HL-60 (cell line): Measurements from ENCODE around the gene PXK.

ENCODE experiments used
- DNase-seq, 2 experiments: peaks; one replicate each; pipeline ENCODE4 v3.0.0-alpha.2; 2010 to 2020; ENCODE audit warnings: low read depth in 1 of 2, low spot score in 1 of 2
- H3K27ac ChIP-seq: fragments of 250-450 bp; sonication (Bioruptor Pico); replicated peaks from 2 replicates; pipeline ENCODE4 v1.5.1; 2020; ENCODE audit warnings: mild to moderate bottlenecking, moderate library complexity
- H3K27me3 ChIP-seq: fragments of 250-450 bp; sonication (Bioruptor Pico); 2 replicates; pipeline ENCODE4 v1.5.1; 2021; ENCODE audit warnings: mild to moderate bottlenecking, moderate library complexity; ENCODE audit not compliant: insufficient read depth, poor library complexity, severe bottlenecking
- H3K4me3 ChIP-seq: replicated peaks from 2 replicates; pipeline ENCODE4 v1.5.1; 2011; ENCODE audit warnings: mild to moderate bottlenecking, control low read depth, low read length; ENCODE audit not compliant: insufficient read depth
- GABPA ChIP-seq: IDR thresholded peaks from 2 replicates; pipeline ENCODE4 v1.6.1; 2012; ENCODE audit warnings: low read depth
- POLR2AphosphoS5 ChIP-seq: IDR thresholded peaks from 2 replicates; pipeline ENCODE4 v1.6.1; 2012; ENCODE audit warnings: low read depth
- SPI1 ChIP-seq: IDR thresholded peaks from 2 replicates; pipeline ENCODE4 v1.6.1; 2012; ENCODE audit warnings: low read depth, mild to moderate bottlenecking, borderline replicate concordance
- TF ChIP-seq, protein P1 (sequence below): IDR thresholded peaks from 2 replicates; pipeline ENCODE4 v1.6.1; 2012; ENCODE audit warnings: low read depth; ENCODE audit not compliant: insufficient replicate concordance
- TF ChIP-seq, protein P2 (sequence below): IDR thresholded peaks from one replicate; pipeline ENCODE4 v1.5.1; 2011; ENCODE audit warnings: low read length, control low read depth, inconsistent platforms; ENCODE audit not compliant: insufficient read depth

PXK gene

GRCh38 chr3:58296843-58297242 lies 35.8 kb upstream of the PXK start:
- Histone ChIP-seq H3K4me3 (no peak overlapping the region), H3K27ac (no peak overlapping the region), H3K27me3 (peaks cover 9% of the 10 kb centered on the region)
- TF ChIP-seq, protein P1, sequence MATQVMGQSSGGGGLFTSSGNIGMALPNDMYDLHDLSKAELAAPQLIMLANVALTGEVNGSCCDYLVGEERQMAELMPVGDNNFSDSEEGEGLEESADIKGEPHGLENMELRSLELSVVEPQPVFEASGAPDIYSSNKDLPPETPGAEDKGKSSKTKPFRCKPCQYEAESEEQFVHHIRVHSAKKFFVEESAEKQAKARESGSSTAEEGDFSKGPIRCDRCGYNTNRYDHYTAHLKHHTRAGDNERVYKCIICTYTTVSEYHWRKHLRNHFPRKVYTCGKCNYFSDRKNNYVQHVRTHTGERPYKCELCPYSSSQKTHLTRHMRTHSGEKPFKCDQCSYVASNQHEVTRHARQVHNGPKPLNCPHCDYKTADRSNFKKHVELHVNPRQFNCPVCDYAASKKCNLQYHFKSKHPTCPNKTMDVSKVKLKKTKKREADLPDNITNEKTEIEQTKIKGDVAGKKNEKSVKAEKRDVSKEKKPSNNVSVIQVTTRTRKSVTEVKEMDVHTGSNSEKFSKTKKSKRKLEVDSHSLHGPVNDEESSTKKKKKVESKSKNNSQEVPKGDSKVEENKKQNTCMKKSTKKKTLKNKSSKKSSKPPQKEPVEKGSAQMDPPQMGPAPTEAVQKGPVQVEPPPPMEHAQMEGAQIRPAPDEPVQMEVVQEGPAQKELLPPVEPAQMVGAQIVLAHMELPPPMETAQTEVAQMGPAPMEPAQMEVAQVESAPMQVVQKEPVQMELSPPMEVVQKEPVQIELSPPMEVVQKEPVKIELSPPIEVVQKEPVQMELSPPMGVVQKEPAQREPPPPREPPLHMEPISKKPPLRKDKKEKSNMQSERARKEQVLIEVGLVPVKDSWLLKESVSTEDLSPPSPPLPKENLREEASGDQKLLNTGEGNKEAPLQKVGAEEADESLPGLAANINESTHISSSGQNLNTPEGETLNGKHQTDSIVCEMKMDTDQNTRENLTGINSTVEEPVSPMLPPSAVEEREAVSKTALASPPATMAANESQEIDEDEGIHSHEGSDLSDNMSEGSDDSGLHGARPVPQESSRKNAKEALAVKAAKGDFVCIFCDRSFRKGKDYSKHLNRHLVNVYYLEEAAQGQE, result no peak
- TF ChIP-seq POLR2AphosphoS5, result no peak
- no peak for TF ChIP-seq GABPA
- TF ChIP-seq, protein P2, sequence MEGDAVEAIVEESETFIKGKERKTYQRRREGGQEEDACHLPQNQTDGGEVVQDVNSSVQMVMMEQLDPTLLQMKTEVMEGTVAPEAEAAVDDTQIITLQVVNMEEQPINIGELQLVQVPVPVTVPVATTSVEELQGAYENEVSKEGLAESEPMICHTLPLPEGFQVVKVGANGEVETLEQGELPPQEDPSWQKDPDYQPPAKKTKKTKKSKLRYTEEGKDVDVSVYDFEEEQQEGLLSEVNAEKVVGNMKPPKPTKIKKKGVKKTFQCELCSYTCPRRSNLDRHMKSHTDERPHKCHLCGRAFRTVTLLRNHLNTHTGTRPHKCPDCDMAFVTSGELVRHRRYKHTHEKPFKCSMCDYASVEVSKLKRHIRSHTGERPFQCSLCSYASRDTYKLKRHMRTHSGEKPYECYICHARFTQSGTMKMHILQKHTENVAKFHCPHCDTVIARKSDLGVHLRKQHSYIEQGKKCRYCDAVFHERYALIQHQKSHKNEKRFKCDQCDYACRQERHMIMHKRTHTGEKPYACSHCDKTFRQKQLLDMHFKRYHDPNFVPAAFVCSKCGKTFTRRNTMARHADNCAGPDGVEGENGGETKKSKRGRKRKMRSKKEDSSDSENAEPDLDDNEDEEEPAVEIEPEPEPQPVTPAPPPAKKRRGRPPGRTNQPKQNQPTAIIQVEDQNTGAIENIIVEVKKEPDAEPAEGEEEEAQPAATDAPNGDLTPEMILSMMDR, result no peak
- TF ChIP-seq SPI1, result no peak
- DNase-seq, result no peak

GRCh38 chr3:58298190-58298589 lies 34.5 kb upstream of the PXK start:
- TF ChIP-seq, protein P1, result no peak
- TF ChIP-seq GABPA, result no peak

GRCh38 chr3:58299075-58299474 lies 33.6 kb upstream of the PXK start:
- H3K4me3 ChIP-seq, result no peak overlapping the region
- H3K27ac ChIP-seq, result no peak overlapping the region
- H3K27me3 ChIP-seq, result peaks cover 9% of the 10 kb centered on the region
- TF ChIP-seq, protein P1, result no peak
- no peak for TF ChIP-seq POLR2AphosphoS5
- TF ChIP-seq SPI1, result no peak
- DNase-seq, result no peak

More at GRCh38 chr3:58298190-58298589, 34.5 kb upstream of the PXK start:
- no peak for DNase-seq
- Histone ChIP-seq H3K27me3 (peaks cover 9% of the 10 kb centered on the region), H3K27ac (no peak overlapping the region), H3K4me3 (no peak overlapping the region)

DNA sequence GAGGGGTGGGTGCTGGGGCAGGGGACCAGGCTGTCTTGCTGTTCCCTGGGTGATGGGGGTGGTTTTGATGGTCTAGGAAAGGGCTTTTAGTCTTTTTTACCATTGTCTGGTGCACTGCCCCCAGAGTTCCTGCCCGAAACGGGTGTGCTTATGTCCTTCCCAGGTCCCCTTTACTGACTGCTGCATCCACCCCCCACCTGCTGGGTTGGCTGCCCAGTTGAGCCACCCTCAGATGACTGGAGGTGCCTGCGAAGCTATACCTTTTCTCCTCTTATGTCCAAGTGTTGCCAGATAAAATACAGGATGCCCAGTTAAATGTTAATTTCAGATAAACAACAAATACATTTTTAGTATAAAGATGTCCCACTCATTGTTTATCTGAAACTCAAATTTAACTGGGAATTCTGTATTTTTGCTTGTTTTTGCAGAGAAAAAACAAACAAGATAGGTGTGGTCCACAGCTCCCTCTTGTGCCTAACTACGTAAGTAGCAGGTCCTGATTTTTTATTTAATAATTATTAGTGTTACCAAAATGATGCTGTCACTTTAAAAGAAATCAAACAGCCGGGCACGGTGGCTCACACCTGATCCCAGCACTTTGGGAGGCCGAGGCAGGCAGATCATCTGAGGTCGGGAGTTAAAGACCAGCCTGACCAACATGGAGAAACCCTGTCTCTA lies 32.7 kb upstream of the PXK start:
- H3K27me3 ChIP-seq, result peaks cover 9% of the 10 kb centered on the region
- DNase-seq, result no peak
- no peak for TF ChIP-seq GABPA
- TF ChIP-seq, protein P2, result peak; percentile 16
- H3K27ac ChIP-seq, result no peak overlapping the region
- H3K4me3 ChIP-seq, result no peak overlapping the region
